ENCODE results near the gene ACOT7.

DNA sequence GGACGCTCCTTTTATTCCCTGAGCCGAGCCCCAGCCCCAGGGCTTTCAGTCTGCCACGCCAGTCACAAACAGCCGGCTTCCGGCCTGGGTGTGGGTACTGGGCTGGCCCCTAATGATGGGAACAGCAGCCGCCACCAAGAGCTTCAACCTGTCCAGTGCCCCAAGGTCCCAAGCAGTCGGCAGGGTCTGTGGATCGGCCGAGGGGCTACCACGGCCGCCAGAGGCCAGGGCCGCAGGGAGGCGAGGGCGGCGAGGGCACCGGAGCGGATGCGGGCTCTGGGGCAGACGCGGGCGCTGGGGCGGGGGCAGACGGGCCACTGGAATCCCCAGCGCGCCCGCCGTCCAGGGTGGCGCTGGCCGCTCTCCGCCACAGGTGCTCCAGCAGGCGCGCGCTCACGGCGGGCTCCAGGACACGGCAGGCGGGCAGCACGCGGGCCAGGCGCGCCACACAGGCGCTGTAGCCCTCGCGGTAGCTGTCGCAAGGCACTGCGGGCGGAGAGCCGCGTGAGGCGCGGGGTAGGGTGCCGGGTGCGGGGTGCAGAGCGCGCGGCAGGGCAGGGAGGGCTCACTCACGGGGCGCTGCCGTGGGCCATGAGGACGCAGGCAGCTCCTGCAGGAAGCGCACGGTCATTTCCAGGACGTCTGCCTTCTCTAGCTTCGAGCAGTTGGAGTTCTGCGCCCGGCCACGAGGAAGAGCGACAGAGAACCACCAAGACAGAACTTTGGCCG is 25.3 kb upstream of the ACOT7 start:
- TF ChIP-seq POLR2A (IDR thresholded peaks at IDR 0.05; ENCODE audit: low read depth, low read length) (no peak), POLR2AphosphoS5 (IDR thresholded peaks at IDR 0.05; ENCODE audit: low read depth, low read length) (no peak), POU2F2 (IDR thresholded peaks at IDR 0.05; ENCODE audit: low read depth, low read length) (no peak), SPI1 (IDR thresholded peaks at IDR 0.05; ENCODE audit: low read depth, low read length) (no peak), TAF1 (IDR thresholded peaks at IDR 0.05; ENCODE audit: low read depth, low read length) (no peak)

Data from GM12891 (cell line).